ENCODE data around the gene HDAC9.

Gene HDAC9

GRCh38 chr7:18526368-18526878, 30.9 kb downstream of the HDAC9 start:
- H3K79me2 ChIP-seq (ENCODE audit: low read length) = peaks cover 10% of the 10 kb centered on the region
- peak overlapping the region; percentile 52; the same call in 1 of the 2 replicates for H3K4me2 ChIP-seq (ENCODE audit: low read length)
- no peak overlapping the region for H3K4me3 ChIP-seq (ENCODE audit: low read length)
- H3K4me1 ChIP-seq (ENCODE audit: low read length) = peaks cover 89% of the 10 kb centered on the region
- H4K20me1 ChIP-seq (ENCODE audit: insufficient read depth, low read length) = no peaks in the 10 kb centered on the region
- peak overlapping the region; percentile 56 for H3K9ac ChIP-seq (ENCODE audit: low read length)
- H3K27me3 ChIP-seq (ENCODE audit: low read depth, low read length) = no peaks in the 10 kb centered on the region
- H3K9me3 ChIP-seq (ENCODE audit: insufficient read depth, low read length) = no peaks in the 10 kb centered on the region
- no peak for TF ChIP-seq CTCF (IDR thresholded peaks at IDR 0.05; ENCODE audit: low read depth, low read length)
- TF ChIP-seq EZH2phosphoT487 (IDR thresholded peaks at IDR 0.05; ENCODE audit: low read depth) = no peak
- no peaks in the 10 kb centered on the region for H3K36me3 ChIP-seq (replicated peaks; ENCODE audit: low read depth, low read length)
- H2AFZ ChIP-seq (ENCODE audit: low read depth, low read length) = no peak overlapping the region
- peak overlapping the region; percentile 96 for H3K27ac ChIP-seq (ENCODE audit: low read length)

- Histone ChIP-seq H3K9ac (ENCODE audit: low read length) (peak overlapping the region; percentile 18; the same call in 1 of the 2 replicates), H3K4me3 (ENCODE audit: low read length) (no peak overlapping the region), H3K36me3 (replicated peaks; ENCODE audit: low read depth, low read length) (peaks cover 4% of the 10 kb centered on the region), H2AFZ (ENCODE audit: low read depth, low read length) (no peak overlapping the region), H3K27ac (ENCODE audit: low read length) (peak overlapping the region; percentile 96), H3K4me2 (ENCODE audit: low read length) (no peak overlapping the region), H3K4me1 (ENCODE audit: low read length) (peaks cover 93% of the 10 kb centered on the region), H4K20me1 (ENCODE audit: insufficient read depth, low read length) (no peaks in the 10 kb centered on the region), H3K9me3 (ENCODE audit: insufficient read depth, low read length) (no peaks in the 10 kb centered on the region), H3K27me3 (ENCODE audit: low read depth, low read length) (no peaks in the 10 kb centered on the region), H3K79me2 (ENCODE audit: low read length) (peaks cover 11% of the 10 kb centered on the region)
- no peak for TF ChIP-seq EZH2phosphoT487 (IDR thresholded peaks at IDR 0.05; ENCODE audit: low read depth)
- TF ChIP-seq CTCF (IDR thresholded peaks at IDR 0.05; ENCODE audit: low read depth, low read length) = no peak
Observed at GRCh38 chr7:18529239-18529638, 33.7 kb downstream of the HDAC9 start.

- Histone ChIP-seq H3K4me2 (ENCODE audit: low read length) (peak overlapping the region; percentile 55), H3K27ac (ENCODE audit: low read length) (peak overlapping the region; percentile 96), H3K27me3 (ENCODE audit: low read depth, low read length) (no peaks in the 10 kb centered on the region), H3K9ac (ENCODE audit: low read length) (peak overlapping the region; percentile 66), H3K36me3 (replicated peaks; ENCODE audit: low read depth, low read length) (peaks cover 4% of the 10 kb centered on the region), H2AFZ (ENCODE audit: low read depth, low read length) (no peak overlapping the region), H3K4me3 (ENCODE audit: low read length) (peak overlapping the region; percentile 29), H3K9me3 (ENCODE audit: insufficient read depth, low read length) (no peaks in the 10 kb centered on the region), H3K79me2 (ENCODE audit: low read length) (peaks cover 18% of the 10 kb centered on the region), H3K4me1 (ENCODE audit: low read length) (peaks cover 95% of the 10 kb centered on the region), H4K20me1 (ENCODE audit: insufficient read depth, low read length) (no peaks in the 10 kb centered on the region)
- TF ChIP-seq CTCF (IDR thresholded peaks at IDR 0.05; ENCODE audit: low read depth, low read length) (no peak), EZH2phosphoT487 (IDR thresholded peaks at IDR 0.05; ENCODE audit: low read depth) (no peak)
Observed at GRCh38 chr7:18530224-18531179, 35.0 kb downstream of the HDAC9 start.

GRCh38 chr7:18531539-18531938, 36.0 kb downstream of the HDAC9 start:
- Histone ChIP-seq H3K4me2 (ENCODE audit: low read length) (peak overlapping the region; percentile 51), H3K36me3 (replicated peaks; ENCODE audit: low read depth, low read length) (peaks cover 4% of the 10 kb centered on the region), H3K4me1 (ENCODE audit: low read length) (peaks cover 95% of the 10 kb centered on the region), H3K27ac (ENCODE audit: low read length) (peak overlapping the region; percentile 96), H2AFZ (ENCODE audit: low read depth, low read length) (no peak overlapping the region), H3K9me3 (ENCODE audit: insufficient read depth, low read length) (no peaks in the 10 kb centered on the region), H3K79me2 (ENCODE audit: low read length) (peaks cover 21% of the 10 kb centered on the region), H3K27me3 (ENCODE audit: low read depth, low read length) (no peaks in the 10 kb centered on the region), H3K9ac (ENCODE audit: low read length) (peak overlapping the region; percentile 66), H4K20me1 (ENCODE audit: insufficient read depth, low read length) (no peaks in the 10 kb centered on the region), H3K4me3 (ENCODE audit: low read length) (no peak overlapping the region)
- TF ChIP-seq CTCF (IDR thresholded peaks at IDR 0.05; ENCODE audit: low read depth, low read length) (no peak), EZH2phosphoT487 (IDR thresholded peaks at IDR 0.05; ENCODE audit: low read depth) (no peak)

Data from OCI-LY3 (cell line).